ENCODE results near the gene MFSD6L. TPM values are rescaled to one million over a fixed set of nuclear protein-coding genes. Genes with fewer than 3 reads are reported as not detected.

Gene MFSD6L, protein sequence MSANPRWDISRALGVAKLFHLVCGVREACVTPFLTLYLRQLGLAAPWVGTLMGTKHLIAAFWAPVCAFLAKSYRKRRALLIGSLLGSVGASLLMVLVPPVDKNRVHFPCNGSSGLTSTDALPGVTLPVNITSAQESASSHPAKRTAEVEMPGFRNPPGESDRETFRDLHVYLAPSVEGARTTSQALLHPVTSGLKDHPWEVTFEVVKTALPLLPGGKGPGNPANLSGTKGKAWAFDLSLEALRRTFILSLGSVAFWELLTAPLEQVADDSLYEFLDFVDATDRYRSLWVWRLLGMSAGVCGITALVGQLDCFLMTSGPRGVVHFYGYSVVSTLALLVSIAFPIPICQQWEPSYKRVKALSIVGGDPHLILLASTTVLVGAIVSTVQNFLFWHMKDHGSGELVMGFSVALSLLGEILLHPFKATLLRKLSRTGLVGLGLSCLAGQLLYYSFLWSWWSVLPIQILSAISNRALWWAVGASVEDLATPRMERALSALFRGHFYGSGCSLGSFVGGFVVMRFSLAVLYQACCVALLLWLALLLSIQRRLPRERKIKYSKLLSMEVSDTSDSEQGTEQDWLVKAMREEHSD
- total RNA-seq, result 0.13 TPM in 1 of 2 replicates, not detected in the other

DNA sequence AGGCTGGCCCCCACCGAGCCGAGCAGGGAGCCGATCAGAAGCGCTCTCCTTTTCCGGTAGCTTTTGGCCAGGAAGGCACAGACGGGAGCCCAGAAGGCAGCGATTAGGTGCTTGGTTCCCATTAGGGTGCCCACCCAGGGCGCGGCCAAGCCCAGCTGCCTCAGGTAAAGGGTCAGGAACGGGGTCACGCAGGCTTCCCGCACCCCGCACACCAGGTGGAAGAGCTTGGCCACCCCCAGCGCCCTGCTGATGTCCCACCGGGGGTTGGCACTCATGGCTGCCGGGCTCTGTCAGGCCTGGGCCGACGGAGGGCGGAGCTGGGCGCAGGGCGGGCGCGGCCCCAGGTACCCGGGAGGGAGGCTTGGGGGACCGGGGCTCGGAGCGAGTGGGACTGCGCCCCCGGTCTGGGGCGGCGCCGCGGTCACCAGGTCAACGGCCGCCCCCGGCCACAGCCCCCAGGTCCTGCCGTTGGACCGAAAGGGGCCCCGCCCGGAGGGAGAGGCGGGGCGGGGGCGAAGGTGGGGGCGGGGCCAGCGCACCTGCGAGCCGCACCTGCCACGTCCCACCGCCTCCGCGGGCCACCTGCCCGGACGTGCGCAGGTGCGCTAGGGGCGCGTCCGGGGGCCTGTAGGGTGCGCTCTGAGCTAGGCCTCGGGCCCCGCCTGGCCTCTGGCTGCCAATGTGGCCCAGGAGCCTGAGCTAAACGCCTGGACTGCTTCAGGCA lies at the start of gene MFSD6L:
MFSD6L (minus strand) TSS at position 520 of the 724 bp plus-strand sequence; CDS start at position 275, 245 bp downstream.
- no peak for DNase-seq (ENCODE audit: low read depth)
- Histone ChIP-seq H3K36me3 (ENCODE audit: control insufficient read depth, insufficient read depth, low read length) (no peaks in the 10 kb centered on the region), H3K4me3 (ENCODE audit: low read depth, low read length) (no peak within 1 kb of the TSS), H3K27me3 (ENCODE audit: control insufficient read depth, insufficient read depth, low read length) (no peaks in the 10 kb centered on the region)
- FAIRE-seq, result no peak
- TF ChIP-seq, protein P1, sequence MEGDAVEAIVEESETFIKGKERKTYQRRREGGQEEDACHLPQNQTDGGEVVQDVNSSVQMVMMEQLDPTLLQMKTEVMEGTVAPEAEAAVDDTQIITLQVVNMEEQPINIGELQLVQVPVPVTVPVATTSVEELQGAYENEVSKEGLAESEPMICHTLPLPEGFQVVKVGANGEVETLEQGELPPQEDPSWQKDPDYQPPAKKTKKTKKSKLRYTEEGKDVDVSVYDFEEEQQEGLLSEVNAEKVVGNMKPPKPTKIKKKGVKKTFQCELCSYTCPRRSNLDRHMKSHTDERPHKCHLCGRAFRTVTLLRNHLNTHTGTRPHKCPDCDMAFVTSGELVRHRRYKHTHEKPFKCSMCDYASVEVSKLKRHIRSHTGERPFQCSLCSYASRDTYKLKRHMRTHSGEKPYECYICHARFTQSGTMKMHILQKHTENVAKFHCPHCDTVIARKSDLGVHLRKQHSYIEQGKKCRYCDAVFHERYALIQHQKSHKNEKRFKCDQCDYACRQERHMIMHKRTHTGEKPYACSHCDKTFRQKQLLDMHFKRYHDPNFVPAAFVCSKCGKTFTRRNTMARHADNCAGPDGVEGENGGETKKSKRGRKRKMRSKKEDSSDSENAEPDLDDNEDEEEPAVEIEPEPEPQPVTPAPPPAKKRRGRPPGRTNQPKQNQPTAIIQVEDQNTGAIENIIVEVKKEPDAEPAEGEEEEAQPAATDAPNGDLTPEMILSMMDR (IDR thresholded peaks at IDR 0.05; ENCODE audit: insufficient read depth, low read length, severe bottlenecking), result no peak

DNA sequence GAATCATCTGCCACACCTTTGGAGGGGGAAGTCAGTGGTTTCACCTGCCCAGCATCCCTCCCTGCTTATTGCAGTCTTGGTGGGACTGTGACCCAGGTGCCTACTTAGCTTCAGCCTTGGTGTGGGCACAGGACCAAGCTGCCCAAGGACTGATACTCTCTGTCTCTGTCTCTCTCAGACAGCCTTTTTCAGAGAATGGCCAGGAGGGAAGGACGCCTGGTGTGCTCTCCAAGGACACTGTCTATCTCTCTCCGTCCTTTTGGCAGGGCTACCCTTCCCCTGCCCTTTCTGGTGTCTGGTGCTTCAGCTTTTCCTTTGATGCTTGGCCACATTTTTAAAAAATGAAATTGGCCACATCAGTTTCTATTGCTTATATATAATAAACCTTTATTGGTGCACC lies 48.7 kb upstream of the MFSD6L start:
- Histone ChIP-seq H3K36me3 (ENCODE audit: control insufficient read depth, insufficient read depth, low read length) (no peaks in the 10 kb centered on the region), H3K4me3 (ENCODE audit: low read depth, low read length) (no peak overlapping the region), H3K27me3 (ENCODE audit: control insufficient read depth, insufficient read depth, low read length) (no peaks in the 10 kb centered on the region)
- TF ChIP-seq, protein P1 (IDR thresholded peaks at IDR 0.05; ENCODE audit: insufficient read depth, low read length, severe bottlenecking), result no peak
- DNase-seq (ENCODE audit: low read depth) (no peak), FAIRE-seq (no peak)

DNA sequence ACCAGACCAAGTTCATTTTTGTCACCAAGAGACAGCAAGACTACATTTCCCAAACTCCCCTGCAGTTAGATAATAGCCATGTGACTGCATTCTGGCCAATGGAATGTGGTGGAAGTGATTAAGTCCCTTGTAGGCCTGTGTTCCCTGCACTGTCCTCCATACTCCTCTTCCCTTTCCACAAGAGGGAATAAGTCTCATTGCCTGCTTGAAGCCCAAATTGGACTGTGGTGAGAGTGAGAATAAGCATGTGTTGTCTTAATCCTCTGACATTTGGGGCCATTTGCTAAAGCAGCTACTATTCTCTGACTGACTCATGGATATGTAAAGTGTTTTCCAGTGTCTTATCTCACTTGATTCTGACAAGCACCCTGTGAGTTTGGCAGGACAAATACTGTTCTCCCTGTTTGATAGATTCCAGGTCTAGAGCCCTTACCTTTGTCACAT lies 47.6 kb upstream of the MFSD6L start:
- peak; percentile 82 for FAIRE-seq
- Histone ChIP-seq H3K27me3 (ENCODE audit: control insufficient read depth, insufficient read depth, low read length) (no peaks in the 10 kb centered on the region), H3K4me3 (ENCODE audit: low read depth, low read length) (no peak overlapping the region), H3K36me3 (ENCODE audit: control insufficient read depth, insufficient read depth, low read length) (no peaks in the 10 kb centered on the region)
- TF ChIP-seq, protein P1 (IDR thresholded peaks at IDR 0.05; ENCODE audit: insufficient read depth, low read length, severe bottlenecking), result no peak
- peak; percentile 54 for DNase-seq (ENCODE audit: low read depth)

DNA sequence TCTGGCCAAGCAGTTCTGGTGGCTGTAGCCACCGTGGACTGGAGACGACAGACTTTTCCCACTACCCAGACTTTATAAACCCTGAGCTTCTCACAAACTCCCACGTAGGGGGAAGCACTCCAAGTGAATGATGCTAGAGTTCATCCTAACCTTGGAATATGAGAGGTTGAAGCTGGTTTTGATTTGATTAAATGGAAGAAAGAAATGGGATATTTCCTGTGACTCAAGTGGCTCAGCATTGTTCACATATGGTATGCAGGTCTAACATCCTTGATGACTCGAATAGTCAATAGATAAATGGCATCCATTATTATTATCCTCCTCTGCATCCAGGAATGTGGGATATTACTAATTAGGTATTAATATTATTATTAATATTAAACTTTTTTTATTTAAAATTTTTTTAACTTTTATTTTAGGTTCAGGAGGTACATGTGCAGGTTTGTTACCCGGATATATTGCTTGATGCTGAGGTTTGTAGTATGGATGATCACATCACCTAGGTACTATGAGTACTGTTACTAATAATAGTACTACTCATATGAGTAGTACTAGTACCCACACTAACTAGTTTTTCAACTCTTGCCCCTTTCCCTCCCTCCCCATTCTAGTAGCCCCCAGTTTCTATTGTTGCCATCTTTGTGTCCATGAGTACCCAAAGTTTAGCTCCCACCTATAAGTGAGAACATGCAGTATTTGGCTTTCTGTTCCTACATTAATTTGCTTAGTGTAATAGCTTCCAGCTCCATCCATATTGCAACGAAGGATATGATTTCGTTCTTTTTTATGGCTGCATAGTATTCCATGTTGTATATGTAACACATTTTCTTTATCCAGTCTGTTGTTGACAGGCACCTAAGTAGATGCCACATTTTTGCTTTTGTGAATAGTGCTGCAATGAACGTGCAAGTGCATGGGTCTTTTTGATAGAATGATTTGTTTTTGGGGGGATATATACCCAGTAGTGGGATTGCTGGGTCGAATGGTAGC lies 45.4 kb upstream of the MFSD6L start:
- TF ChIP-seq, protein P1 (IDR thresholded peaks at IDR 0.05; ENCODE audit: insufficient read depth, low read length, severe bottlenecking), result no peak
- no peaks in the 10 kb centered on the region for H3K36me3 ChIP-seq (ENCODE audit: control insufficient read depth, insufficient read depth, low read length)
- FAIRE-seq (no peak), DNase-seq (ENCODE audit: low read depth) (peak; percentile 47)
- H3K4me3 ChIP-seq (ENCODE audit: low read depth, low read length), result no peak overlapping the region
- H3K27me3 ChIP-seq (ENCODE audit: control insufficient read depth, insufficient read depth, low read length), result no peaks in the 10 kb centered on the region

DNA sequence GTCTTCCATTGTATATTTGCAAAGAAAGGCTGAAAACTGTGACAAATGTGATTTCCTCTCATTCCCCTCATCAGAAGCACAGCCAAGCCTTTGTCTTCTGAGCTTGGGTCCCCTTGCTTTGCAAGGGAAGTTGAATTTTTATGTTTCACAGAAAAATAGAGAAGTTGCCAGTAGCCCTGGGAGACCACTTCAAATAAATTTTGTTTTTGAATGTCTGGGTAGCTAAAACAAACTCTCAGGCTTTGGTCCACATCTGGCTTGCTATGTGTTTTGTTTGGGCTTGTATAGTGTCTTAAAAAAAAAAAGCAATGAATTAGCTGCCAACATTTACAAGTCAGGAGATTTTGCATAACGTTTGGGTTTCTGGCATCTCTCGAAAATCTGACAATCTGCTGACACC lies 44.2 kb upstream of the MFSD6L start:
- TF ChIP-seq, protein P1 (IDR thresholded peaks at IDR 0.05; ENCODE audit: insufficient read depth, low read length, severe bottlenecking), result no peak
- no peak for FAIRE-seq
- no peak for DNase-seq (ENCODE audit: low read depth)
- H3K36me3 ChIP-seq (ENCODE audit: control insufficient read depth, insufficient read depth, low read length), result no peaks in the 10 kb centered on the region
- no peak overlapping the region for H3K4me3 ChIP-seq (ENCODE audit: low read depth, low read length)
- no peaks in the 10 kb centered on the region for H3K27me3 ChIP-seq (ENCODE audit: control insufficient read depth, insufficient read depth, low read length)

Data from bronchial epithelial cell (primary cell).